Upper lobe of left lung (tissue), 4 donors: Measurements from ENCODE around the gene VPS13D.

Experiments used
- CTCF ChIP-seq, 6 experiments: fragments of 450-650 bp in 4 of 6; fragments of 200-600 bp in 2 of 6; sonication (generic) in 2 of 6; IDR thresholded peaks; one replicate each; pipeline ENCODE4 v1.5.1; 2016 to 2019; ENCODE audit warnings: antibody characterized with exemption in 6 of 6
- EP300 ChIP-seq, 4 donors: sonication (generic); formaldehyde crosslinking; IDR thresholded peaks; one replicate each; pipeline ENCODE4 v1.5.1; 2017; ENCODE audit warnings: antibody characterized with exemption in 4 of 4, control low read depth in 2 of 4
- POLR2A ChIP-seq, 4 donors: fragments of 450-650 bp; IDR thresholded peaks; one replicate each; pipeline ENCODE4 v1.5.1; 2016 to 2017; ENCODE audit warnings: antibody characterized with exemption in 4 of 4, mild to moderate bottlenecking in 2 of 4
- POLR2AphosphoS5 ChIP-seq, 2 donors: sonication (generic); formaldehyde crosslinking; IDR thresholded peaks; one replicate each; pipeline ENCODE4 v1.5.1; 2017; ENCODE audit warnings: antibody characterized with exemption in 2 of 2

- TF ChIP-seq CTCF (IDR thresholded peaks at IDR 0.05) (no peak), POLR2A (IDR thresholded peaks at IDR 0.05) (no peak), EP300 (IDR thresholded peaks at IDR 0.05) (no peak), POLR2AphosphoS5 (IDR thresholded peaks at IDR 0.05) (no peak)
These were observed 317.9 kb downstream of the VPS13D start for GRCh38 chr1:12547586-12548225.
